ENCODE data around the gene CA10.

CA10 gene

GRCh38 chr17:51668155-51668962 lies 490.2 kb downstream of the CA10 start:
- no peak for DNase-seq

- no peak for DNase-seq
These were observed 490.8 kb downstream of the CA10 start for GRCh38 chr17:51667706-51668083.

- no peak for DNase-seq
These were observed 491.4 kb downstream of the CA10 start for GRCh38 chr17:51666971-51667705.

GRCh38 chr17:51662204-51663056 lies 496.1 kb downstream of the CA10 start:
- no peak for DNase-seq

- no peak for DNase-seq
These were observed 497.1 kb downstream of the CA10 start for GRCh38 chr17:51661403-51661802.

- DNase-seq = no peak
These were observed 498.2 kb downstream of the CA10 start for GRCh38 chr17:51660266-51660665.

- DNase-seq = no peak
These were observed 501.3 kb downstream of the CA10 start for GRCh38 chr17:51657224-51657623.

- DNase-seq = no peak
These were observed 504.6 kb downstream of the CA10 start for GRCh38 chr17:51653878-51654277.

GRCh38 chr17:51652529-51652928 lies 506.0 kb downstream of the CA10 start:
- no peak for DNase-seq

GRCh38 chr17:51651513-51652298 lies 506.8 kb downstream of the CA10 start:
- no peak for DNase-seq

- no peak for DNase-seq
These were observed 507.7 kb downstream of the CA10 start for GRCh38 chr17:51650772-51651171.

- no peak for DNase-seq
These were observed 508.3 kb downstream of the CA10 start for GRCh38 chr17:51650202-51650601.

- DNase-seq = no peak
These were observed 510.7 kb downstream of the CA10 start for GRCh38 chr17:51647826-51648225.

- no peak for DNase-seq
These were observed 511.4 kb downstream of the CA10 start for GRCh38 chr17:51647067-51647466.

- no peak for DNase-seq
These were observed 512.0 kb downstream of the CA10 start for GRCh38 chr17:51646539-51646938.

GRCh38 chr17:51645056-51645455 lies 513.5 kb downstream of the CA10 start:
- DNase-seq = no peak

- DNase-seq = no peak
These were observed 514.6 kb downstream of the CA10 start for GRCh38 chr17:51643702-51644490.

GRCh38 chr17:51642029-51642428 lies 516.5 kb downstream of the CA10 start:
- DNase-seq = no peak

GRCh38 chr17:51640108-51640622 lies 518.3 kb downstream of the CA10 start:
- no peak for DNase-seq

- no peak for DNase-seq
These were observed 519.5 kb downstream of the CA10 start for GRCh38 chr17:51638971-51639370.

- DNase-seq = no peak
These were observed 522.2 kb downstream of the CA10 start for GRCh38 chr17:51636291-51636690.
